Esophagus squamous epithelium (tissue), 5 donors: ENCODE results near the gene LSM3. TPM values are rescaled to one million over a fixed set of nuclear protein-coding genes. Genes with fewer than 3 reads are reported as not detected.

Experiments
- DNase-seq: peaks from one replicate; lab custom pipeline; 2025; lab: John Stamatoyannopoulos, UW
- H3K27ac ChIP-seq, 4 donors: fragments of 200-600 bp; sonication (generic); one replicate each; pipeline ENCODE4 v1.5.1; 2016 to 2019; ENCODE audit warnings: mild to moderate bottlenecking in 1 of 4
- H3K27me3 ChIP-seq, 4 donors: fragments of 200-600 bp; sonication (generic); 1 replicate in 3 of 4; 2 replicates in 1 of 4; pipeline versions ENCODE4 v1.5.1 to v1.6.0; 2017 to 2021; ENCODE audit warnings: antibody characterized with exemption in 1 of 4
- H3K36me3 ChIP-seq, 3 donors: fragments of 200-600 bp; sonication (generic); one replicate each; pipeline ENCODE4 v1.5.1; 2016 to 2019
- H3K4me1 ChIP-seq, 3 donors: fragments of 200-600 bp; sonication (generic); one replicate each; pipeline ENCODE4 v1.5.1; 2017 to 2019
- H3K4me3 ChIP-seq, 4 donors: fragments of 200-600 bp; sonication (generic); 1 replicate in 3 of 4; 2 replicates in 1 of 4; pipeline ENCODE4 v1.5.1; 2016 to 2019; ENCODE audit warnings: mild to moderate bottlenecking in 2 of 4, moderate library complexity in 1 of 4
- H3K9me3 ChIP-seq, 3 donors: fragments of 200-600 bp; sonication (generic); one replicate each; pipeline ENCODE4 v1.5.1; 2016 to 2019
- POLR2A ChIP-seq, 4 donors: fragments of 450-650 bp; IDR thresholded peaks; one replicate each; pipeline ENCODE4 v1.6.1; 2017; ENCODE audit warnings: antibody characterized with exemption in 4 of 4, mild to moderate bottlenecking in 4 of 4, moderate library complexity in 3 of 4
- WGBS, 2 donors: methylation state at CpG; one replicate each; pipeline ENCODE4 v1.1.5; 2018; 5-methylcytosine and 5-hydroxymethylcytosine counted together
- intact Hi-C: fragments of 100-400 bp; cut with DNase I; formaldehyde crosslinking; loops from one replicate; pipeline ENCODE4 v1.15.0; 2022
- total RNA-seq, 4 donors: library from RNA; depleted of rRNA; stranded (reverse); fragments of >200 nt; gene quantifications; one replicate each; pipeline ENCODE4 v1.1.0, GENCODE V29; 2016
- TF ChIP-seq, protein P1 (sequence below), 6 experiments: fragments of 450-650 bp in 4 of 6; fragments of 200-600 bp in 2 of 6; sonication (generic) in 2 of 6; IDR thresholded peaks; one replicate each; pipeline ENCODE4 v1.5.1; 2016 to 2019; ENCODE audit warnings: antibody characterized with exemption in 6 of 6, mild to moderate bottlenecking in 4 of 6, moderate library complexity in 4 of 6
- donor health status: DM: yes; HTN: yes; CAD: no.

Gene LSM3
- 10 to 100 TPM in 3 of 4 donors, 1 to 10 TPM in 1; 6.3 to 21.5 (median 13.7) TPM for total RNA-seq

DNA sequence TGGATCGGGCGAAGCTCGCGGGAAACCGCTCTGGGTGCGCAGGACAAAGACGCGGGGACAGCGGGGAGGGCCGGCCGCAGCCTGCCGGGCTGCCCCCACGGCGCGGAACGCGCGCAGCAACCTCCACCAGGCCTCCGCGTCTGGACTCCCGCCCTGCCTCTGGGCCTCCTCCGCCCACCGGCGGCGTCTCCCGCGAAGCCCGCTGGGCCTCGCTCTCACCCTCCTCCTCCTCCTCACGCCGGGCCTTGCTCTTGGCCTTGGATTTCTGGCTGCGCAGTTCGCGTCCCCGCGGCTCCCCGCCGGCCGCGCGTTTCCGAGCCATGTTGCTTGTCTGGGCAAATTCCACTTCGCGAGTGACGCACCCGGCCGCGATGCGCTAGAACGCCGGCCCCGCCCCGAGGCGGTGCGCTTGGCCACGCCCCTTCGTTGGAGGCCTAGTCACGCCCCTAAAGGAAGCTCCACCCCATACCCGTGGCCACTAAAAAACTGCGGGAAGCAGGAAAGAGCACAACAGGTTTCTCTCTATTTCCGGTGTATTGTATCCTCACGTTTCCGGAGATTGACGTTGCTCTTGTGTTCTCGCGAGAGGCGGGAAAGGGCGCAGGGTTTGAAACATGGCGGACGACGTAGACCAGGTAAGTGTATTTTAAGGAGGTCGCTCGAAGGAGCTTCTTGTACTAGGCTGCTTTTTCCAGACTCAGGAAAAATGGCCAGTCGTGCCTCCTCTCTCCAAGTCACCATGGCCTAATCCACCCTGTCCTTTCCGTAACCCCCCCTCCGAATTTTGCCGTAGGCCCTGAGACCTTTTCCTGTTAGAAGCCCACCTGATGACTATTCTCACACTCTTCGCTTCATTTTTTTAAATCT, at the start of gene LSM3, which contains the start of gene XPC:
Gene LSM3 (plus strand): TSS at position 571 of the 867 bp plus-strand sequence. CDS start 44 bp downstream, at position 615.
Gene XPC (minus strand): TSS at position 355 of the 867 bp plus-strand sequence. CDS start 33 bp downstream, at position 322.
- peak; percentile 87 for DNase-seq
- 0% methylated on average over 23 to 28 of the region's 78 CpGs for WGBS, 2 donors
- peaks cover 11 to 82% (median 45%) of the 10 kb centered on the region in 3 donors for H3K4me1 ChIP-seq
- peak in 3 of 4 donors; percentile 72 to 97 (median 97) for TF ChIP-seq POLR2A (IDR thresholded peaks at IDR 0.05)
- TF ChIP-seq, protein P1, sequence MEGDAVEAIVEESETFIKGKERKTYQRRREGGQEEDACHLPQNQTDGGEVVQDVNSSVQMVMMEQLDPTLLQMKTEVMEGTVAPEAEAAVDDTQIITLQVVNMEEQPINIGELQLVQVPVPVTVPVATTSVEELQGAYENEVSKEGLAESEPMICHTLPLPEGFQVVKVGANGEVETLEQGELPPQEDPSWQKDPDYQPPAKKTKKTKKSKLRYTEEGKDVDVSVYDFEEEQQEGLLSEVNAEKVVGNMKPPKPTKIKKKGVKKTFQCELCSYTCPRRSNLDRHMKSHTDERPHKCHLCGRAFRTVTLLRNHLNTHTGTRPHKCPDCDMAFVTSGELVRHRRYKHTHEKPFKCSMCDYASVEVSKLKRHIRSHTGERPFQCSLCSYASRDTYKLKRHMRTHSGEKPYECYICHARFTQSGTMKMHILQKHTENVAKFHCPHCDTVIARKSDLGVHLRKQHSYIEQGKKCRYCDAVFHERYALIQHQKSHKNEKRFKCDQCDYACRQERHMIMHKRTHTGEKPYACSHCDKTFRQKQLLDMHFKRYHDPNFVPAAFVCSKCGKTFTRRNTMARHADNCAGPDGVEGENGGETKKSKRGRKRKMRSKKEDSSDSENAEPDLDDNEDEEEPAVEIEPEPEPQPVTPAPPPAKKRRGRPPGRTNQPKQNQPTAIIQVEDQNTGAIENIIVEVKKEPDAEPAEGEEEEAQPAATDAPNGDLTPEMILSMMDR (IDR thresholded peaks at IDR 0.05), result peak in 1 of 6 experiments; percentile 12
- H3K36me3 ChIP-seq, result peaks cover 0 to 16% (median 0%) of the 10 kb centered on the region in 3 donors
- no peaks in the 10 kb centered on the region for H3K27me3 ChIP-seq
- intact Hi-C loops, result loop anchor here (10.0 kb wide), 1 partner anchor 284 kb away; no protein-coding TSS in a partner anchor
- H3K27ac ChIP-seq, result peak within 1 kb of the TSS; percentile 93 to 98 (median 97)
- H3K4me3 ChIP-seq, result peak within 1 kb of the TSS; percentile 72 to 93 (median 81)
- H3K9me3 ChIP-seq, result no peaks in the 10 kb centered on the region

DNA sequence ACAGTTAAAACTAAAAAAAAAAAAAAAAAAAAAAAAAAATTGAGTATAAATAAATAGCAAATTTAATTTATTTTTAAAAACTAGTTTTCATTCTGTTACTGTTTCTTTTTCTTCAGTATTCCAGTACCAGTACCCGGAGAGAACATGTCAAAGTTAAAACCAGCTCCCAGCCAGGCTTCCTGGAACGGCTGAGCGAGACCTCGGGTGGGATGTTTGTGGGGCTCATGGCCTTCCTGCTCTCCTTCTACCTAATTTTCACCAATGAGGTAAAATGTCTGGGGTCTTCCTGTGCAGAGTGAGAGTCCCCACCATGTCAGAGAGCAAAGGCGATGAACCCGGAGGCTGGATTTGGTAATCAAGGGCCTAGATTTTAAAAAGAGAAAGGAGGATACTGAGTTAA, 49.3 kb upstream of the LSM3 start:
- H3K27ac ChIP-seq, result no peak overlapping the region
- no peaks in the 10 kb centered on the region for H3K27me3 ChIP-seq
- intact Hi-C loops, result no loop called here
- H3K4me1 ChIP-seq, result peaks cover 12 to 42% (median 19%) of the 10 kb centered on the region in 3 donors
- TF ChIP-seq, protein P1 (IDR thresholded peaks at IDR 0.05), result no peak
- no peak for TF ChIP-seq POLR2A (IDR thresholded peaks at IDR 0.05)
- H3K9me3 ChIP-seq, result no peaks in the 10 kb centered on the region
- 95% methylated on average over 6 of the region's 6 CpGs for WGBS, 2 donors
- peaks cover 45 to 76% (median 52%) of the 10 kb centered on the region in 3 donors for H3K36me3 ChIP-seq
- DNase-seq, result no peak
- no peak overlapping the region for H3K4me3 ChIP-seq

DNA sequence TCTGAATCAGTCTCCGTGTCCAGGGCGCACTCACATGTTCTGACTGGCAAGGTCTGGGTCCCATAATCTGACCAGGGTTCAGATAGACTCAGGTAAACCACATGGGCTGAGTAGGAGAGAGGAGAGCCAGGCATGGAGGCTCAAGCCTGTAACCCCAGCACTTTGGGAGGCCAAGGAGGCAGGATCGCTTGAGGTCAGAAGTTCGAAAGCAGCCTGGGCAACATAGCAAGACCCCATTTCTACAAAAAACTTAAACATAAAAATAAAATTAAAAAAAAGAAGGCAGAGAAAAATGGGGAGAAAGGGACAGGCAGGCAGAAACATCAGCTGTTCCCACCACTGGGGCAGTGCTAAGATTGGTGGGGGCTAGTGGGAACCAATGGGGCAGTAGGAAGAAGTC, 48.4 kb upstream of the LSM3 start:
- no peak for TF ChIP-seq POLR2A (IDR thresholded peaks at IDR 0.05)
- TF ChIP-seq, protein P1 (IDR thresholded peaks at IDR 0.05), result no peak
- 92 to 100% methylated on average over 2 to 3 of the region's 4 CpGs for WGBS, 2 donors
- no peaks in the 10 kb centered on the region for H3K9me3 ChIP-seq
- no peak overlapping the region for H3K4me3 ChIP-seq
- peaks cover 12 to 42% (median 19%) of the 10 kb centered on the region in 3 donors for H3K4me1 ChIP-seq
- intact Hi-C loops, result no loop called here
- H3K27ac ChIP-seq, result no peak overlapping the region
- no peak for DNase-seq
- H3K36me3 ChIP-seq, result peaks cover 53 to 85% (median 59%) of the 10 kb centered on the region in 3 donors
- no peaks in the 10 kb centered on the region for H3K27me3 ChIP-seq

DNA sequence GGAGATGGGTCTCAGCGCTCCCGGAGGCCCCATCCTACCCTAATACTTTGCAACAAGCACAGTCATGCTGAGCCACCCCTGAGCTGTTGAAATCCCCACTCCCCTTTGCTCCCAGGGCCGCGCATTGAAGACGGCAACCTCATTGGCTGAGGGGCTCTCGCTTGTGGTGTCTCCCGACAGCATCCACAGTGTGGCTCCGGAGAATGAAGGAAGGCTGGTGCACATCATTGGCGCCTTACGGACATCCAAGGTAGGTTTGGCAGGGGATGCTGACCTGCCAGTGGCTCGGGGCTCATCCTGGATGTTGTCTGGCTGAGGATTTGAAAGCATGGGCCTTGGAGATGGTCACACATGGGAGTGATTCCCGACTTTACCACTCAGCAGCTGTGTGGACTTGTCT, 47.9 kb upstream of the LSM3 start:
- H3K9me3 ChIP-seq, result no peaks in the 10 kb centered on the region
- H3K27ac ChIP-seq, result no peak overlapping the region
- peaks cover 12 to 42% (median 19%) of the 10 kb centered on the region in 3 donors for H3K4me1 ChIP-seq
- no peak overlapping the region for H3K4me3 ChIP-seq
- DNase-seq, result no peak
- H3K36me3 ChIP-seq, result peaks cover 57 to 90% (median 59%) of the 10 kb centered on the region in 3 donors
- intact Hi-C loops, result no loop called here
- 94 to 100% methylated on average over 2 to 11 of the region's 12 CpGs for WGBS, 2 donors
- no peaks in the 10 kb centered on the region for H3K27me3 ChIP-seq
- TF ChIP-seq, protein P1 (IDR thresholded peaks at IDR 0.05), result no peak
- no peak for TF ChIP-seq POLR2A (IDR thresholded peaks at IDR 0.05)

DNA sequence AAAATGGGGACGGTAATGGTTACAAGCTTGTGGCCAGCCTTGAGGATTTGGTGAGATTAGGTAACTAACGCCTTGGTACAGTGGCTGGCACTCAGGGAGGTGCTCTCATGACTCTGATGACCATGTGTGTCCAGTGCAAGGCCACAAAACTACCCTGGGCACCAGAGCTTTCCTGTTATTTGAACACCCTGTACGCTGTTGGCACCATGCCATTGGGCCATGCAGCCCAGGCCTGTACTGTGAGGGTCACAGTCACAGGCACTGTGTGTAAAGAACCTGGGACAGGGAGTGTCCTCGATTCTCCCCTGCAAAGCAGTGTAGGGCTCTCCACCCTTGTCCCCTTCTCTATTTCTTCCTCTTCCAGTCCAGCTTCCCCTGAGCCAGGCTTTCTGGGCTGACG, 47.5 kb upstream of the LSM3 start:
- Histone ChIP-seq H3K9me3 (no peaks in the 10 kb centered on the region), H3K4me3 (no peak overlapping the region), H3K36me3 (peaks cover 59 to 94% (median 60%) of the 10 kb centered on the region in 3 donors), H3K27me3 (no peaks in the 10 kb centered on the region), H3K4me1 (peaks cover 12 to 42% (median 15%) of the 10 kb centered on the region in 3 donors), H3K27ac (no peak overlapping the region)
- 80 to 90% methylated on average over 3 to 5 of the region's 5 CpGs for WGBS, 2 donors
- DNase-seq, result no peak
- intact Hi-C loops, result no loop called here
- TF ChIP-seq, protein P1 (IDR thresholded peaks at IDR 0.05), result no peak
- TF ChIP-seq POLR2A (IDR thresholded peaks at IDR 0.05), result no peak
